GM19324 (cell line): ENCODE results near the gene GATAD2B.
A peak's percentile ranks its signal among the peaks of the same experiment; 100 is the strongest.

ENCODE experiments used
- ATAC-seq: cut with Tn5 transposase; IDR thresholded peaks from one replicate; pipeline ENCODE4 v1.9.1; 2021; ENCODE audit warnings: mild to moderate bottlenecking, moderate library complexity; ENCODE audit not compliant: unreplicated experiment, low FRiP score

The GATAD2B gene

GRCh38 chr1:153799566-153800465 lies 123.0 kb downstream of the GATAD2B start:
- ATAC-seq: no peak

- no peak for ATAC-seq
Observed at GRCh38 chr1:153799016-153799415, 123.8 kb downstream of the GATAD2B start.

GRCh38 chr1:153798468-153798780 lies 124.3 kb downstream of the GATAD2B start:
- ATAC-seq: no peak

GRCh38 chr1:153796786-153797659 lies 125.7 kb downstream of the GATAD2B start:
- peak; percentile 48 for ATAC-seq

GRCh38 chr1:153795934-153796785 lies 126.6 kb downstream of the GATAD2B start:
- ATAC-seq: no peak

GRCh38 chr1:153795330-153795837 lies 127.4 kb downstream of the GATAD2B start:
- ATAC-seq: no peak

- ATAC-seq: no peak
Observed at GRCh38 chr1:153794624-153795329, 128.0 kb downstream of the GATAD2B start.

- no peak for ATAC-seq
Observed at GRCh38 chr1:153793973-153794615, 128.7 kb downstream of the GATAD2B start.

GRCh38 chr1:153793261-153793972 lies 129.4 kb downstream of the GATAD2B start:
- no peak for ATAC-seq

GRCh38 chr1:153792631-153793041 lies 130.1 kb downstream of the GATAD2B start:
- ATAC-seq: no peak

- ATAC-seq: peak; percentile 3
Observed at GRCh38 chr1:153791648-153792253, 131.0 kb downstream of the GATAD2B start.

- ATAC-seq: peak; percentile 89
Observed at GRCh38 chr1:153790966-153791647, 131.7 kb downstream of the GATAD2B start.

GRCh38 chr1:153790313-153790965 lies 132.3 kb downstream of the GATAD2B start:
- ATAC-seq: peak; percentile 7

GRCh38 chr1:153789478-153790034 lies 133.2 kb downstream of the GATAD2B start:
- no peak for ATAC-seq

- no peak for ATAC-seq
Observed at GRCh38 chr1:153786038-153786790, 136.6 kb downstream of the GATAD2B start.
